Measurements from ENCODE around the gene AP1S1.
"Not testable (repeated sequence)": the region's sequence is repeated elsewhere in the genome, so short reads cannot be mapped to it uniquely, and the experiment has no call there.

The AP1S1 gene

DNA sequence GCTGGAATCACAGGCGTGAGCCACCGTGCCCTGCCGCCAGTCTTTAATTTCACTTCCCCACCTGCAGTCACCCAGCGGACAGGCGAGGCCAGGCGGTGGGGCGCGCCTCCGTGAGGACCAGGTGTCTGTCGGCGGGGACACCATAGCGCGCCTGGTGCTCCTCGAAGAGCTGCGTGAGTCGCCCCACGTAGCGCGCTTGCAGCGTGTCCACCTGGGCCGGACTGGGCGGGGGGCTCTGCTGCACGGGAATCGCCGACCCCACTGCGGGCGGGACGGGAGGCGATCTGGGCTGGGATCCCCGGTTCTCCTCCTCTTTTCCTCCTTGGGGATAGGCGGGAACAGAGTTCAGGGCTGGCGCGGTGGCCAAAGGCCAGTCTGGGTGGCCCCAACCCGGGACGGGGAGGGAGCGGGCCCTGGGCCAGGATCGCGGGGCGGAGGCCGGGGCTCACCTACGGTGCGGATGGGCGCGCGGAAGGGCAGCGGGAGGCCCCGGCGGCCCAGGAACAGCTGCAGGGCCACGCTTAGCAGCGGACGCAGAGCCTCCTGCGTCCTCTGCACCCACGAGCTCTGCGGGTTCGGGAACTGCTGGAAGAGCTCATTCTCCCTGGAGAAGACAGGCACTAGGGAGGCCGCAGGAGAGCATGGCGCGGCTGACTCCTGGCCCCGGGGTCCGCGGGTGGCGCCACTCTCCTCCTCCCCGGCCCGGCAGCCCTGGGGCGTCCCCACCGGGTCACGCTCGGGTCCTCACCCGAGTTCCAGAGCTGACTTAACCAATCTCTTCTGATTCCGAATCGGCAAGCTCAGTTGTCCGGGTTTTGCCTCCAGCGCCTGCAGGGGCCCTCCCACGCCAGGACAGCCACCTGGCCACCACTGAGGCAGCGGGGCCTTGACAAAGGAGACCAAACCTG, 47.7 kb downstream of the AP1S1 start:
- H3K36me3 Mint-ChIP-seq (ENCODE audit: low read depth) = peaks cover 14% of the 10 kb centered on the region
- intact Hi-C loops (cut with micrococcal nuclease) = no loop called here
- H3K9me3 Mint-ChIP-seq = no peaks in the 10 kb centered on the region
- no peak overlapping the region for H3K4me3 Mint-ChIP-seq
- peaks cover 41% of the 10 kb centered on the region for H3K4me1 Mint-ChIP-seq (ENCODE audit: low read depth)
- H3K27ac Mint-ChIP-seq = no peak overlapping the region
- H3K27me3 Mint-ChIP-seq = peaks cover 60% of the 10 kb centered on the region

GRCh38 chr7:101202603-101202918, 48.3 kb downstream of the AP1S1 start:
- intact Hi-C loops (cut with micrococcal nuclease) = no loop called here
- Mint-ChIP-seq H3K36me3 (ENCODE audit: low read depth) (peaks cover 20% of the 10 kb centered on the region), H3K27me3 (peaks cover 60% of the 10 kb centered on the region), H3K27ac (no peak overlapping the region), H3K4me3 (no peak overlapping the region), H3K4me1 (ENCODE audit: low read depth) (peaks cover 41% of the 10 kb centered on the region), H3K9me3 (no peaks in the 10 kb centered on the region)

- Mint-ChIP-seq H3K27me3 (peaks cover 45% of the 10 kb centered on the region), H3K36me3 (ENCODE audit: low read depth) (peaks cover 35% of the 10 kb centered on the region), H3K4me1 (ENCODE audit: low read depth) (peaks cover 41% of the 10 kb centered on the region)
- intact Hi-C loops (cut with micrococcal nuclease); H3K9me3 Mint-ChIP-seq; H3K4me3 Mint-ChIP-seq; H3K27ac Mint-ChIP-seq: not testable (repeated sequence)
Observed at GRCh38 chr7:101203740-101204738, 49.8 kb downstream of the AP1S1 start.

DNA sequence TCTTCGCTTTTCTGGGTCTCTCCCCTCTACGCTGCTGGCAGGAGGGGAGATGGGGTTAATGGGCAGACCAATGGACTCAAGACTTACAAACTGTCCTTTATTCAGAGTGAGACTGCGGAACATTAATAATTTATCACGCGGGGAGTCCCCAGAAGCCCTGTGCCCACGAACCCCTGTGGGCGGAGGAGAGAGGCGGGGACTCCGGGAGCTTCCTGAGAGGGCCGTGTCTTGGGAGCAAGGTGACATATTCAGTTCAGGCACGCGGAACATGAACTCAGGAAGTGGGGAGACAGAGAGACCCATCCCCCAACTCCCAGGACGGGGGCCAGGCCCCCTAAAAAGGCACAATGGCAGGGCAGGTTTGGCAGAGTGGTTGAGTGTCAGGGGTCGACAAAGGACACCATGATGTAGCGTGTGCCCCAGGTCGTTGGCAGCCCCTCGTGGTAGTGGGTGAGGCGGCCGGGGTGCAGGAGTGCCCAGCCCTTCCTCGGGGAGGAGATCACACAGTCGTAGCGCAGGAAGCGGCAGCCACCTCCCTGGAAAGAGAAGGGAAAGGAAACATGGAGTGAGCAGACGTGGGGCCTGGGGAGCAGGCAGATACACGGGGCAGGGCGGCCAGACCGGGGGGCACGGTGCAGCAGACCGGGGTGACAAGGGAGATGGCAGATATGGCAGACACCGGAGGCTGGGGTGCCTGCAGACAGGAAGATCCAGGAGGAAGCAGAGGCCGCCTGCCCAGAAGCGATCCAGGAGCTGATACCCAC, 51.8 kb downstream of the AP1S1 start:
- peaks cover 26% of the 10 kb centered on the region for H3K27me3 Mint-ChIP-seq
- peaks cover 34% of the 10 kb centered on the region for H3K4me1 Mint-ChIP-seq (ENCODE audit: low read depth)
- intact Hi-C loops (cut with micrococcal nuclease) = no loop called here
- no peak overlapping the region for H3K4me3 Mint-ChIP-seq
- peaks cover 55% of the 10 kb centered on the region for H3K36me3 Mint-ChIP-seq (ENCODE audit: low read depth)
- H3K9me3 Mint-ChIP-seq = no peaks in the 10 kb centered on the region
- no peak overlapping the region for H3K27ac Mint-ChIP-seq

DNA sequence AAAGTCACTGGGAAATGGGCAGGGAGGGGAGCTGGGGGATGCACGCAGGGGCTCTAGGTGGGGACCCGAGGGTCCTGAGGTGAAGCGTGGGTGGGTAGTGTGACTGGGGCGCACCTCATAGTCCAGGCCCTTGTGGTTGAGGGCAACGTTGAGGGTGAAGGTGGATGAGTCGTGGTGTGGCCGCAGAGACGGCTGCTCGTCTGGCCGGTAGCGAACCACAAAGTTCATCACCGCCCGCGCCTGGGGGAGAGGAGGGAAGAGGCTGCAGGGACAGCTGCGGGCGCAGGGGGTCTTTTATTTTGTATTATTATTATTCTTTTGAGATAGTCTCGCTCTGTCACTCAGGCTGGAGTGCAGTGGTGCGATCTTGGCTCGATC, 52.4 kb downstream of the AP1S1 start:
- intact Hi-C loops (cut with micrococcal nuclease) = no loop called here
- peaks cover 29% of the 10 kb centered on the region for H3K4me1 Mint-ChIP-seq (ENCODE audit: low read depth)
- no peaks in the 10 kb centered on the region for H3K9me3 Mint-ChIP-seq
- H3K27ac Mint-ChIP-seq = no peak overlapping the region
- H3K27me3 Mint-ChIP-seq = peaks cover 20% of the 10 kb centered on the region
- H3K36me3 Mint-ChIP-seq (ENCODE audit: low read depth) = peaks cover 61% of the 10 kb centered on the region
- no peak overlapping the region for H3K4me3 Mint-ChIP-seq

GRCh38 chr7:101207459-101207858, 53.2 kb downstream of the AP1S1 start:
- Mint-ChIP-seq H3K27ac (no peak overlapping the region), H3K9me3 (no peaks in the 10 kb centered on the region), H3K27me3 (peaks cover 13% of the 10 kb centered on the region), H3K36me3 (ENCODE audit: low read depth) (peaks cover 69% of the 10 kb centered on the region), H3K4me3 (no peak overlapping the region), H3K4me1 (ENCODE audit: low read depth) (peaks cover 27% of the 10 kb centered on the region)
- intact Hi-C loops (cut with micrococcal nuclease) = no loop called here

- intact Hi-C loops (cut with micrococcal nuclease) = no loop called here
- Mint-ChIP-seq H3K27ac (no peak overlapping the region), H3K36me3 (ENCODE audit: low read depth) (peaks cover 82% of the 10 kb centered on the region), H3K9me3 (no peaks in the 10 kb centered on the region), H3K4me3 (no peak overlapping the region), H3K27me3 (peaks cover 2% of the 10 kb centered on the region), H3K4me1 (ENCODE audit: low read depth) (peaks cover 15% of the 10 kb centered on the region)
Observed at GRCh38 chr7:101208794-101209193, 54.5 kb downstream of the AP1S1 start.

- Mint-ChIP-seq H3K4me1 (ENCODE audit: low read depth) (peaks cover 13% of the 10 kb centered on the region), H3K9me3 (no peaks in the 10 kb centered on the region), H3K27ac (no peak overlapping the region), H3K27me3 (no peaks in the 10 kb centered on the region), H3K4me3 (no peak overlapping the region), H3K36me3 (ENCODE audit: low read depth) (peaks cover 96% of the 10 kb centered on the region)
- intact Hi-C loops (cut with micrococcal nuclease) = no loop called here
Observed at GRCh38 chr7:101210143-101210542, 55.9 kb downstream of the AP1S1 start.
